ENCODE measurements around the gene SOS2.

The SOS2 gene

GRCh38 chr14:50113381-50114035 is 117.9 kb downstream of the SOS2 start:
- no peak for DNase-seq

GRCh38 chr14:50110323-50111037 is 120.9 kb downstream of the SOS2 start:
- DNase-seq: no peak

- DNase-seq: no peak
Observed at GRCh38 chr14:50109342-50109741, 122.0 kb downstream of the SOS2 start.

- no peak for DNase-seq
Observed at GRCh38 chr14:50107850-50108249, 123.5 kb downstream of the SOS2 start.

GRCh38 chr14:50106178-50106577 is 125.2 kb downstream of the SOS2 start:
- no peak for DNase-seq

GRCh38 chr14:50103558-50103957 is 127.8 kb downstream of the SOS2 start:
- no peak for DNase-seq

- no peak for DNase-seq
Observed at GRCh38 chr14:50101417-50101816, 130.0 kb downstream of the SOS2 start.

GRCh38 chr14:50100805-50101204 is 130.6 kb downstream of the SOS2 start:
- no peak for DNase-seq

GRCh38 chr14:50099335-50099734 is 132.0 kb downstream of the SOS2 start:
- DNase-seq: no peak

- no peak for DNase-seq
Observed at GRCh38 chr14:50095895-50096294, 135.5 kb downstream of the SOS2 start.

GRCh38 chr14:50094056-50094755 is 137.2 kb downstream of the SOS2 start:
- no peak for DNase-seq

- DNase-seq: no peak
Observed at GRCh38 chr14:50093496-50093895, 137.9 kb downstream of the SOS2 start.

GRCh38 chr14:50092006-50092555 is 139.3 kb downstream of the SOS2 start:
- no peak for DNase-seq

GRCh38 chr14:50091240-50091913 is 140.0 kb downstream of the SOS2 start:
- DNase-seq: no peak

GRCh38 chr14:50089208-50089607 is 142.2 kb downstream of the SOS2 start:
- DNase-seq: no peak

GRCh38 chr14:50088731-50089130 is 142.6 kb downstream of the SOS2 start:
- no peak for DNase-seq

GRCh38 chr14:50088117-50088515 is 143.3 kb downstream of the SOS2 start:
- DNase-seq: no peak

GRCh38 chr14:50087341-50088116 is 143.8 kb downstream of the SOS2 start:
- no peak for DNase-seq

- no peak for DNase-seq
Observed at GRCh38 chr14:50086321-50086711, 145.1 kb downstream of the SOS2 start.

GRCh38 chr14:50085570-50086320 is 145.6 kb downstream of the SOS2 start:
- no peak for DNase-seq

- no peak for DNase-seq
Observed at GRCh38 chr14:50084666-50085065, 146.7 kb downstream of the SOS2 start.
